GM19452 (cell line): ENCODE results near the gene SEMA5A.

Experiments
- ATAC-seq: cut with Tn5 transposase; IDR thresholded peaks from one replicate; pipeline ENCODE4 v1.9.1; 2021; ENCODE audit not compliant: unreplicated experiment

Gene SEMA5A

DNA sequence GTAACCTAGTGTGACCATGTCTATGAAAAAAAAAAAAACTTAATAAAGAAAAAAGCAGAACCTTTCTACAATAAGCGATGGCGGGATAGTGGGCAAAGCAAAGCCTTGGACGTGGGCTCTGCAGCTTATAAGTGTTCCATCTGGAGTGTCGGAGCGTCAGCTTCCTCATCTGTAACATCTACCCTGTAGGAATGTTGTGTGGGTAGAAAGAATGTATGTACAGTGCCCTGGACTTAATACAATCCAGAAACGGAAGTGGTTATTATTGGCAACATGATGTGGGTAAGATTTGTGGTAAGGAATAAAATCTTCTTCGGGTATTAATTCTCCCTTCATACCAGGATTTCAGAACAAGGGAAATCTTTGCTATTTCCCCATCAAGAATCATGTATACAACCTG, 66.5 kb downstream of the SEMA5A start:
- ATAC-seq, result no peak

DNA sequence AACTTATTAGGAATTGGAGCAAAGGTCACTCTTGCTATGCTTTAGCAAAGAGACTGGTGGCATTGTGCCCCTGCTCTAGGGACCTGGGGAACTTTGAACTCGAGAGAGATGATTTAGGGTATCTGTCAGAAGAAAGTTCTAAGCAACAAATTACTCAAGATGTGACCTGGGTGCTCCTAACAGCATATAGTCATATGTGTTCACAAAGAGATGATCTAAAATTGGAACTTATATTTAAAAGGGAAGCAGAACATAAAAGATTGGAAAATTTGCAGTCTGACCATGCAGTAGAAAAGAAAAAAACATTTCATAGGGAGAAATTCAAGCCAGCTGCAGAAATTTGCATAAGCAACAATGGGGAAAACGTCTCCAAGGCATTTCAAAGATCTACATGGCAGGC, 68.3 kb downstream of the SEMA5A start:
- ATAC-seq, result no peak

DNA sequence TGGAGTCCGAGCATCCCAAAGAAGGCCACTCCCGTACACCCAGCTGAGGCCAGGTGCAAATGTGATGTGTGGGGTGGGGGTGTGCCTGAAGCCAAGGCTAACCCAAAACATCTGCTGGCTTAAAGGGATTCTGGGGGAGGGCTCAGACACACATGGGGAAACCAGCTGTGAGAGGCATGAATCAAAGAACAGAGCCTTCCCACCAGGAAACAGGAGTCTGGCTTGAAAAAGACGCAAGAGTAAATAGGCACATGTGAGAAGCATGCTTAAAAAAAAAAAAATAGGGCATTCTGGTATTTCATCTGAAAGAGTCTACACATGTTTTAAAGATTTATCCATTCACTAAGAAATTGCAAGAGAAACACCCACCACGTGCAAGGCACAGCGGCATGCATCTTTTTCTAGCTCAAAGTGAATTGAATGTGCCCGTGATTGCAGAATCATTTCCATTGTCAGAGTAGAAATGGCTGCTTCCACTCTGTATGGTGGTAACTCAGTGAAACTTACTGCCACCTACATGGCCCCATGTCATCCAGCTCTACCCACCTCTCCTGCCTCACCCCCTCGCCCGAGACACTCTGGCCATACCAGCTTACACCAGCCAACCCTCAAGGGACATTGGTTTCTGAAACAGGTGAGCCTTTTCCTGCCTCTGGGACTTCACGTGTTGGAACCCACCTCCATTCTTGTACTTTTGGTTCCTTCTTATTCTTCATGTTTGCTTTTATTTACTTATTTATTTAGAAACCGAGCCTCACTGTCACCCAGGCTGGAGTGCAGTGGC, 71.5 kb downstream of the SEMA5A start:
- no peak for ATAC-seq

DNA sequence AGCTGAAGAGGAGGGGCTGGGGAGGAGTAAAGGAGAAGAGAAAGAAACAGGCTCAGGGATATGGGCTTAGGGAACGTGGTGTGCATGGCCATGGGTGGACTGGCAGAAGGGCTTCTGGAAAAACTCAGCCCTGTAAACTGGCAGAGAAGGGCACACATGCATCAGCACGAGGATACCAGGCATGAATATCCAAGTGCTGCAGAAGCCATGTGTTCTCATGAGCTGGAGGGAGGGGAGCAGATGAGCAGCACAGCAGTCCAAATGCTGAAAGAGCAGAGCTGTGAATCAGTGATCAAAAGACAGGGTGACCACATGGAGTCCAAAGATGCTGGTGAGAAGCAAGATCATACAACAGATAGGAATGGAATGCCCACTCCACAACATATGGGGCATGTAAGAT, 72.3 kb downstream of the SEMA5A start:
- ATAC-seq, result no peak

DNA sequence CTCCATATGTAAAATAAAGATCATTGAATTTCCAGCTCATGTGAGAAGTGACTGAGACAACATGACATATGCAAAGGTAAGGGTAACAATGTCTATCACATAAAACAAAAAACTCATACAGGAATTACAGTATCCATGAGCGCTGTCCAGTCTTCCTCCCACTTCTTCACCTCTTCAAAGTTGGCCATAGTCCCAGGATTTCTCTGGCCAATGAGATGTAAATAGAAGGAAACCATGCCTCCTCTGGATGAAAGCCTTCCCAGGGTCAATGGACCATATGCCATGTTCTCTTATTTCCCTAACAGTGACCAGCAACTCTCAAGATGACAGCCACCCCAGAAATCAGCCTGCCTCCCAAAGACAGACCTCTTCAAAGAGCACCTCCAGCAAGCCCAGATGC, 75.5 kb downstream of the SEMA5A start:
- ATAC-seq, result no peak

DNA sequence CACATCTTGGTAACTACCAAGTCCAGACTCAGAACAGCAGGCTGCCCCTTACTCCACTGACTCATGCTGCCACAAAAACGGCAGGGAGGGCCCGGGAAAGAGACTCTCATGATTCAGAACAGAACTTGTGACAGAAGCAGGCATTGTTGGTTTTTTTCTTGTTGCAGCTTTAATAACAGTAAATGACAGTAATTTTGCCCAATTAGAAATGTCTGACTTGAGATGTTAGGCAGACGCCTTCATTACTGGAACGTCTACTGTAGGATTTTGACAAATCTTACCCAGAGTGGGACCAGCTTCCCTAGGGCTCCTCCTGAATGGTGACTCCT, 77.9 kb downstream of the SEMA5A start:
- ATAC-seq, result no peak

DNA sequence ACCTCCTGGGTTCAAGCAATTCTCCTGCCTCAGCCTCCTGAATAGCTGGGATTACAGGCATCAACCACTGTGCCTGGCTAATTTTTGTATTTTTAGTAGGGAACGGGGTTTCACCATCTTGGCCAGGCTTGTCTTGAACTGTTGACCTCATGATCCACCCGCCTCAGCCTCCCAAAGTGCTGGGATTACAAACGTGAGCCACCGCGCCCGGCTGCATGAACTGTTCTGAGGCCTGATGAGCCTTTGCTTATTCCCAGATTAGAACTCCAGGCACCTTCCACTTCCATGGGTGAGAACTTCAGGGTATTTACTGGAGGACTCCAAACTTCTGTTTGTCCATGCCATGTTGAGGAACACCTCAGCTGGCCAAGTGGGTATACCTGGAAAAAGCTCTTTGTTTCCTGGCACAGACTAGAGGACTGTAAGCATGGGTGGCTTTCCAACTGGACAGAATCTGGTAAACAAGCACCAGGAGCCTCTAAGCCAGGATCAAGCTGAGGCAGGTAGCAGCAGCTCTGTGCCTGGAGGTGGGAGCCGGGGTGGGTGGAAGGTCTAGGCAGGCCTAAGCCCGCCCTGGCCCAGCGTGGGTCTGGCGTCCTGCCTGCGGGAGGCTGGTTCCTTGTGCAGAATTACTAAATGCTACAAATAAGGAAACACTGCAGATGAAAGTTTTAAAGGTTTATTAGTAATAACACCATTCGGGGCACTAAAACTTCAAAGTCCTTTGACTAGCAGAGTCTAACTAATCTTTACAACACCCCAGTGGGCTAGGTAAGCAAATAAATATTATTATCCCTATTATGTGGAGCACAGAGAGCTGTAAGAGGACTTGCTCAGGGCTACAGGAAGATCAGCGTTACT, 78.4 kb downstream of the SEMA5A start:
- ATAC-seq, result no peak

DNA sequence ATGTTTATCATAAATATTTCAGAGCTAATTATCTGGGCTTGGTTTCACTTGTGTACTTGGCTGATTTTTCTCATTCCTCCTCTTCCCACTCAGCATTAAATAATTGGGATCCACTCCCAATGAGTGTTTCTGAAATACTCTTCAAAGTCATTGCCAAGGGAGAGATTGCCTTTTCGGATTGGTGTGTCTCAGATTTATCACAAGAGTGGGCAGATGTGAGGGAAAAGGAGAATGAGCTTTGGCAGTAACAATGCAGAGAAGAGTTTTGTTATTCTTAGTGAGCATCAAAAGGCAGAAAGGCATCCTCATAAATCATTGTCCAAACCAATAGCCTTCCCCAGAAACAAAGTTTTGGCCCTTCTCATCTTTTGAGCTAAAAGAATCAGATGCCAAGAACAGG, 79.2 kb downstream of the SEMA5A start:
- ATAC-seq, result no peak

DNA sequence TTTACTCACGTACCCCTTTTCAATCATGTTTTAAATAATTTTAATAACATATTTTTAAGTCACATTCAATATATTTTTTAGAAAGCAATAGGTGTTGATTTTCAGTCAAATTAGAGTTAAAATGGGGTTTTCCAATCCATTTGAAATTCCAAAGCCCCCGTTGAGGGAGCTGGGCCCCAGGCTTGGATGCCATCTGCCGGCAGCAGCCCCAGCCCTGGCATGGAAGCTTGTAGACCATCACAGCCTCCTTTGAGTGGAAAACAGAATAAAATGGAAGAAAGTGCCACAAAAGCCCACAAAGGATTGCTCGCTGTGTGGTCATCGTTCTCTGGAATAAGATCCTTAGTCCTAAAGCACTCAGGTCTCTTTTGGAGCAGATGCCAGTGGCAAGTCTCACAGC, 81.4 kb downstream of the SEMA5A start:
- ATAC-seq, result no peak

DNA sequence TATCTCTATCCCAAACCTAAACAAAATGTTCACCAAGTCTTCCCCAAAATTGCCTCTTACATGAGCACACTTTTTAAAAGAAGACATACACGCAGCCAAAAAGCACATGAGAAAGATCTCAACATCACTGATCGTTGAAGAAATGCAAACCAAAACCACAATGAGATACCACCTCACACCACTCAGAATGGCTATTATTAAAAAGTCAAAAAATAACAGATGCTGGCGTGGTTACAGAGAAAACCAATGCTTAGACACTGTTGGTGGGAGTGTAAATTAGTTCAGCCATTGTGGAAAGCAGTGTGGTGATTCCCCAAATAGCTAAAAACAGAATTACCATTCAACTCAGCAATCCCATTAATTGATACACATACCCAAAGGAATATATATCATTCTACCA, 83.8 kb downstream of the SEMA5A start:
- no peak for ATAC-seq

DNA sequence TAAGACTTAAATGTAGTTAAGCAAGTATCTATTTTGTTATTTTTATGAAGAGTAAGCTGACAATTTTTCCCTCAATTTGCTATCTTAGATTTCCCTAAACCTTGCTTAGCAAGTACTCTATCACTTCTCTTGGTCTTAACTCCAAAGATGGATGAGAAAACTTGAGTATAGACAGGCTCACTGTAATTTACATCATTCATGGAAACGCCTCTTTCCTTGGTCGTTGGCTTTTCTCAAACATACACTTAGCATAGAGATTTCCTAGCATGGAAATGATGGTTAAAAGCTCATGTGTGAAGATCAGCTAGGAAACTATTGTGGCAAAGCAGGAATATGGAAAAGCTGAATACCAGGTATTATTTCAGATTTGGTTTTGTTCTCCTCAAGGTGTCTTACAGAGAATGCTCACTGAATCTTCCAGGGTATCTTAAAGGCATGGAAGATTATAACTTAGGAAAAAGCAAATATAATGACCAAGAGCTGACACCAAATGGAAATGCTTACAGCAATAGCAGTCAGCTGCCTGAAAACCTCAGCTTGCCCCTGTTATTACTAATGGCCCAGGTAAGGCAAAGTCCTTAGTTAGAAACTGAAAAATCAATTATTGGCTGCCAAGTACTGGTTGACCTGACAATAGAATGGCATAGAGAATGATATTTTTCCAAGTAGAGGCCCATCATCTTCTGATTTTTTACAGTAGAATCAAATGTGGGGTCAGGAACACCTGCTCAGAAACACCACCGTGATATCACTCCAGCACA, 84.8 kb downstream of the SEMA5A start:
- no peak for ATAC-seq

DNA sequence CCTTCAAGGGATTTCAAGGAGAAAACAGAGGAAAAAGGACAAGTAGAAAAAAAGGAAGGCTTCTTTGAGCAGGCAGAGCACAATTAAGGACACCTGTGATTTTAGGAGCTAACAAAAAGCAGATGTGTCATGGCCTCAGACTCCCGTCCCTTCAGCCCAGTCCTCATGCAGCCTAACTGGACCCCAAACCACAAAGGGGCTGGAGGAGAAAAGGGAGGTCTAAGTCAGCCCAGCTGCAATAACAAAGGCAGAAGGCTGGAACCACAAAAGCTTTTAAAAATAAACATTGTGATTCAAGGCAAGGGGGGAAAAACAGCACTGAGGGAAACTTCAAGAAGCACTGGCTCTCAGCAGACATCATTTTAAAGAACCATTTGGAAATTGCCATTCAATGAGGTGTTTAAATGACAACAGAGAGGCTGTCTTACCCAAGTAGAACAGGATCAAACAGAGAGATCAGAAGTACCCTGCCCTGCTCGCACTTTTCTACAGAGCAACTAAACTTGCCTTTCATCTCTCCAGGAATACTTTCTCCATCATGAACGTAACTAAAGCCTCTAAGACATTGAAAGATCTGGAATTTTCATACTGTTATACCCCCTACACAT, 89.3 kb downstream of the SEMA5A start:
- ATAC-seq, result no peak

DNA sequence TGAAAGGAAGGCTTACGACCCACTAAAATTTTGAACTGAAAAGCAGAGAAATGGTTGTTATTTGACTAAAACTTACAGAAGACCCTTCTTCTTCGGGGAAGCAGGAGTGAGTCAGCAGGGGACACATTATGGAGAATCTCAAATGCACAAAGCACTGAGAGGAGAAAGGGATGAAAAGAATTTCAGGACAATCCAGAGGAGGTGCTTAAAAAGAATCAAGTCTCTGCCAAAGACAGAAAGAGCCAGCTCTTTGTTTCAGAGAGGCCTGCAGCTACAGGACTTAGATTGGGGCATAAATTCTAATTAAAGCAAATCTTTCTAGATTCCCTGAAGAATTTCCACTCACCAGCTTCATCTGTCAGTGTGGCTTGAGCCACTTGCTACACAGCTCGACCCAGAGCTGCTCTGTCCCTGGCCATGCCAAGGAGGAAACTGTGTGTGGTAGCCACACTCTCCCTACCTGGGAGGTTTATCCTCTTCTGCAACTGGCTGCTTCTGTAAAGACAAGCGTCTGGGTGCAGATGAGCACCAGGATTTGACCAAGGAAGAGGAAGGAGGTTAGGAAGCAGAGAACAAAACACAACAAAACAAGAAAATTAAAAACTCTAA, 89.9 kb downstream of the SEMA5A start:
- no peak for ATAC-seq

DNA sequence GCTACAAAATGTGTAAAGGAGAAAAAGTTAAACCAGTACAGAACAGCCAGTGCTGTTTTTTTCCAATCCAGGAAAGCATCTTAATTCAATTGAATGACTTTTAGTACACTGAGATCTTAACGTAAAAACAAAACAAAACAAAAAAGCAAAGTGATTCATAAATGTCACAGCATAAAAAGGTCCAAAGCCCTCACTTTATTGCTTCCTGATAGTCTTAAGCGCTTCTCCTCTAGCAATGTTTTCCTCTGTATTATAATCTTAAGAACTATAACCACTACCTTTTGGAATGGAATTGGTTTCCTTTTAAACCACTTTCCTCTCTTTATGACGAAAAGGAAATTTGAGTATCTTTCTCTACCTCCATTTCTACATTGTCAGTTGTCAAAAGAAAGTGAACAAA, 91.4 kb downstream of the SEMA5A start:
- ATAC-seq, result no peak

DNA sequence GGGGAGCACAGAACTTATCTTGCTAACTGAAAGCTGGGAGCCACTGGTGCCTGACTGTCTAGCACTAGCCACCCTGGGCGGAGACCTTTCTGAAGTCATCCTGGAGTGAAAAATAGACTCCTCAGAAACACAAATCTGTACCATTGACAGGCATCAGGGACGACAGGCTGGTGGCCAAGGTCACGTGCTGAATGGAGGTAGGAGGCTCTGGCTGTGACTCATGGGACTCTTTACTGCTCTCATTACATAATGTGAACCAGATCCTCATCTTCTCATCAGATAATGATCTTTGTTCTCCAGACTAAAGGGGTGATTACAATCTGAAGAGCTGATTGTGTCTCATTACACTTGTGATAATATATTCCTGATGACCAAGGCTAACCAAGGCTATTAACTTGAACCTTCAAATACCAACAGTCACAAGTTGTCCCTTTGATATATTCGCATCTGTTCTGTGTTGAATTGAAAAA, 91.8 kb downstream of the SEMA5A start:
- ATAC-seq, result no peak

DNA sequence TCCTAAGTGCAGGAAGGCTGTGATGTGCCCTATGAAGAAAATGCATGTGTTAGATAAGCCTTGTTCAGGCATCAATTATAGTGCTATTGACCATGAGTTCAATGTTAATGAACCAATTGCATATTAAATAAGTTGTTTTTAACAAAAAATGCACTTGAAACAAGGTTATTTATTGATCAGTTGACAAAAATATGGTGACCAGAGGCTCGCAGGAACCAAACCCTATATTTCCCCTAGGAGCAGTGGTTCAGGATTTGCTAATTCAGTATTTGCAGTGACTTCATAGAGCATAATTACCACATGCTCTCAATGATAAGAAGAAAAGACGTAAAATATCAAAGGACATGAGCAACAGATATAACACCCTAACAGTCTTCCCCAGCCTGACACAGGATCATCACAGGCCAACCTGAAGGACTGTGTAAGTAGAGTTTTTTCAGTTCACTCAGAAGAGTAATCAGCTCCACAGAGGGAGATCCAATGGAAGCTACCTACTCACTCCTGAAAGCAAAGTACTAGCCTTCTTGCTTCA, 92.3 kb downstream of the SEMA5A start:
- ATAC-seq, result no peak

DNA sequence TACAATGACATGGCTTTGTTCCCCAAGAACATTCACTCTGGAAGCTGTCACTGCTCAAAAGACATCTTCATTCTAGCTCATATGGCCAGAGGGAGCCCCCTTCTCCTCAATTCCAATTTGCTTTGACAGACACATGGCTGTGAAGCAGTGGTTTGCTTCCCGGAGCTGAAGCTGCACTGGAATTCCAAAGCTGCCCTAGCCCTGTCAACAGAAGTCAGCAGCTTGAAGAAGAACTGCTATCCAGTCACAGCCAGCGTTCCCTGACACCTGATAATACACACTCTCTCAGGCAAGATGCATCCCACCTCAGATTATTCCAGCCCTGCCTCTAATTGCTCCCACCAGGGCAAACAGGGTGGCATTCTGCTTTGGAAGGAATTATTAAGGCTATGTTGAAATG, 93.7 kb downstream of the SEMA5A start:
- no peak for ATAC-seq

DNA sequence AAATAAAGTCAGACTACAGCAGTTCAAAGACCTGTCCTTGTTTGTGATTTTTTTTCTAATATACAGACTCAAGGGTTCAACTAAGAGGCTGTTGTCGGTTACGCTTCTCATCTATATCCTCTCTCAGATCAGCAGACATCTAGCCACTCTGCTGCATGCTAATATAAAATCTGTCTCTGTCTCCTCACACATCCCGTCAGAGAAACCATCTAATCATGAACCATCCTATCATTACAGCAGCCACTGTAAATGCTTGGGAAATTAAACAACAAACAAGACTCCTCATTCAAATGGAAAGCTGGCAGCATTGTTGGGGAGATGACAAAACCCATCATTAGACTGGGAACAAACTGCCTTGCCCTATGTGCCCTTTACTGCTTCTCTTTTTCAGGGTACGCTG, 94.8 kb downstream of the SEMA5A start:
- no peak for ATAC-seq

DNA sequence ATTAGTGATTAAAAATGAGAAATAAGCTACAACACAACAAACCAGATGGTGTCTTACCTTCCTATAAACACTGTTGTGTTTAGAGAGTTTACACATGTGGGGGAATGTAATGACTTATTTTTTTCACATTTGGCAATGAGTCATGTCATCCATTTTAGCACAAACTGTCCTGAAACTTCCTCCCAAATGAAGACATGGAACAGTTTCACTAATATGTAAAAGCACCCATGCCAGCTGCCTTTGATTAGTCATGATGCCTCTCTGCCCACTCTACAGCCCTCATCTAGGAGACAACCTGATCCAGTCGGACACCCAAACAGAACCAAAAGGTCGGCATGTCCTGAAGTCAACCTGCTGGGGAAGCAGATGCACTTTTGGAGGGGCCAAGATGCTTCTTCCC, 98.2 kb downstream of the SEMA5A start:
- ATAC-seq, result no peak

DNA sequence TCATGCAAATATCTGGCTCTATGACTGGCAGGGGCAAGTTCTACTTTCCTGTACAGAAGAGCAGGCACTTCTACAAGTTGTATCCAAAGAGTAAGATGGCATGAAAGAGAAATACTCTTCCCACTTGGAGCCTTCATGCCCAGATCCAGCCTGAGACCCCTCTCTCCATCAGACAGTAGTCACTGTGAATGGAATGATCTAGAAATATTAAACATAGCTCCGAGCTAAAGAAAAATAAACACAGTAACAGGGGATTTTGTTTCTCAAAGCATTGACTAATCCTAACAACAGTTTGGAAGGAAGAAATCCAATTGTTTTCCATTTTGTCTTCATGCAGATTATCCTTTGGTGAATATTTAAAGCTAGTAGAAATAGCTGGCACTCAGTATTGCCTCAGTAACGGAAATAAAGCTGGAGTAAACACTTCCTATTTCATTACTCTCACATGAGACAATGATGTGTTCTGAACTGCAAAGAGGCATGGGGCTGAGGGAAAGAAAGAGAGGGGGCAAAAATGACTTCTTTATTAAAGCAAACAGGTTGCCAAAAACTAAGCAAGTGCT, 100.0 kb downstream of the SEMA5A start:
- ATAC-seq, result no peak
